ENCODE results near the gene LYZL1.
"Not testable (repeated sequence)": the region's sequence is repeated elsewhere in the genome, so short reads cannot be mapped to it uniquely, and the experiment has no call there.

LYZL1 gene

DNA sequence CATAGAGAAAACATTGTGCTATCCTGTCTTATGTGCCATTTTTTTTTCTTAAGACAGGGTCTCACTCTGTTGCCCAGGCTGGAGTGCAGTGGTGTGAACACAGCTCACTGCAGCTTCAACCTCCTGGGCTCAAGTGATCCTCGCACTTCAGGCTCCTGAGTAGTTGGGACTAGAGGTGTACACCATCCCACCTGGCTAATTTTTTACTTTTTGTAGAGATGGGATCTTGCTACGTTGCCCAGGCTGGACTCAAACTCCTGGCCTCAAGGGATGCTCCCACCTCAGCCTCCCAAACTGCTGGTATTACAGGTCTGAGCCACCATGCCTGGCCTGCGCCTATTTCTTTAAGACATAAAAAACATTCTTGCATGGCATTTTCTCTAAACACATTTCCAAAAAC lies 20.6 kb downstream of the LYZL1 start:
- DNase-seq (ENCODE audit: low spot score): no peak
- TF ChIP-seq, protein P1, sequence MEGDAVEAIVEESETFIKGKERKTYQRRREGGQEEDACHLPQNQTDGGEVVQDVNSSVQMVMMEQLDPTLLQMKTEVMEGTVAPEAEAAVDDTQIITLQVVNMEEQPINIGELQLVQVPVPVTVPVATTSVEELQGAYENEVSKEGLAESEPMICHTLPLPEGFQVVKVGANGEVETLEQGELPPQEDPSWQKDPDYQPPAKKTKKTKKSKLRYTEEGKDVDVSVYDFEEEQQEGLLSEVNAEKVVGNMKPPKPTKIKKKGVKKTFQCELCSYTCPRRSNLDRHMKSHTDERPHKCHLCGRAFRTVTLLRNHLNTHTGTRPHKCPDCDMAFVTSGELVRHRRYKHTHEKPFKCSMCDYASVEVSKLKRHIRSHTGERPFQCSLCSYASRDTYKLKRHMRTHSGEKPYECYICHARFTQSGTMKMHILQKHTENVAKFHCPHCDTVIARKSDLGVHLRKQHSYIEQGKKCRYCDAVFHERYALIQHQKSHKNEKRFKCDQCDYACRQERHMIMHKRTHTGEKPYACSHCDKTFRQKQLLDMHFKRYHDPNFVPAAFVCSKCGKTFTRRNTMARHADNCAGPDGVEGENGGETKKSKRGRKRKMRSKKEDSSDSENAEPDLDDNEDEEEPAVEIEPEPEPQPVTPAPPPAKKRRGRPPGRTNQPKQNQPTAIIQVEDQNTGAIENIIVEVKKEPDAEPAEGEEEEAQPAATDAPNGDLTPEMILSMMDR (IDR thresholded peaks at IDR 0.05; ENCODE audit: extremely low read depth, missing control alignments): no peak

DNA sequence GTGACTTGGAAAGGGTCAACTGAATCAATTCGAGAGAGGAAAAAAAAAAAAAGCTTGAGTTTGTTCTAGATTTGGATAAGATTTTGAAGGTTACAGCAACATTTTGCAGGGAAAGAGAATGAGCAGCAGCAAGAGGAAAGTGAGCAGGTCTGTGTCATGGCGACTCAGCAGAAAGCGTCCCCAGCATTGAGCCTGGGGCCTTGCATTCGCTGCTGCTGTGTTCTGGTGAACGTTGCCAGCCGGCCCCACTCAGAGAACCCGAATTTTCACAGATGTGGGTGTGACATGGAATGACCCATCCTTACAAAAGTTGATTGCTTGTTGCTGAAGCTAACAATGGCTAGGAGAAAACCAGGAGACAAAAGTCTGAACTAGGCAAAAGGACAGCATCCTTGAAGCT lies 21.6 kb downstream of the LYZL1 start:
- DNase-seq (ENCODE audit: low spot score): not testable (repeated sequence)

DNA sequence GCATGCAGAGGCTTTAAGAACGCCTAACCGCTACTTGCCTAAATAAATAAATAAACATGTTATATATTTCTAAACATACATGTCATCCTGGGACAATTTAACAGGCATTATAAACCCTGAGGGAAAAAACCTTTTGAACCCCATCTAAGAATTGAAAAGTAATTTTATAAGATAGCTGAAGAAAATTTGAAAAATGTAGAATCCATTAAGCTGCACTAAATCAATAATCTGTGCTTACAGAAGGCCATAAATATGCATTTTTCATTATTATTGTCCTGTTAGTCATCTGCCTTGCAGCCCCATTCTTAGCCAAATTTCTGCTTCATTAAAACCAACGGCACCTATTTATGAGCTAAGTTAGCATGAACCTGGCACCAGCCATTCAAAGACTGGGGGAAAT lies 24.2 kb downstream of the LYZL1 start:
- no peak for DNase-seq (ENCODE audit: low spot score)
- TF ChIP-seq, protein P1 (IDR thresholded peaks at IDR 0.05; ENCODE audit: extremely low read depth, missing control alignments): no peak

DNA sequence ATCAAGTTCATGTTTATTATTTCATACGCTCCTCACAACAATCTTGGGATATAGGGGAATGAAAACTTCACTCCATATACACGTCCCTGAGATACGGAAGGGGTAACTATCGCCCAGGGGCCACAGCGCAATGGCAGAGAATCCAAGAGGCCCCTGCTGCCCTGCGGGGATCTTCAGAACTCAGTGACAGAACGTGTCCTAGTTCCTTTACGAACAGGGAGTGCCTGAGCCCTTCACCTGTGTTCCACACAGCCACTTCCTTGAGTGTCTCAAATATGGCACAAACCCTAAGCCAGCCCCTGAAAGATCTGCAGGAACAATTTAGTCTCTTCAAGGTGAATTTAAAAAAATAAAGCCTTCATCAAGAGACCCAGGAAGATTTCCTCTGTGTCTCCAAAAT lies 25.9 kb downstream of the LYZL1 start:
- TF ChIP-seq, protein P1 (IDR thresholded peaks at IDR 0.05; ENCODE audit: extremely low read depth, missing control alignments): no peak
- DNase-seq (ENCODE audit: low spot score): no peak

DNA sequence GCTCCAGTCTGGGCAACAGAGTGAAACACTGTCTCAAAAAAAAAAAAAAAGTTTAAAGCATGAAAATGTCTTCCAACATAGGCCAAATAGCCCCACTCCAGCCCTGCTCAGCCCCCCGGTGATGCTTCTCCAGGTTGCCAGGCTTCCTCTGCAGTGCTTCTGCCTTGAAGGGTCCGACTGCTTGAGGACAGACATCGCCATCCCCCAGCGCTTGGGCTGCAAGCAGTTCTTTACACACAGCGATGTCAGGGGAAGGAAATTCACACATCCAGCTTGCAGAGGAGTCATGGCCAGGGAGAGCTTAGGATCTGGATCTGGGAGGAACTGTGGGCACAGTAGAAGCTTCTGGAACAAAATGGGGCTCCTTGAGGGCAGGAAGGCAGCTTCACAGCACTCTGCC lies 26.9 kb downstream of the LYZL1 start:
- no peak for DNase-seq (ENCODE audit: low spot score)
- TF ChIP-seq, protein P1 (IDR thresholded peaks at IDR 0.05; ENCODE audit: extremely low read depth, missing control alignments): no peak

DNA sequence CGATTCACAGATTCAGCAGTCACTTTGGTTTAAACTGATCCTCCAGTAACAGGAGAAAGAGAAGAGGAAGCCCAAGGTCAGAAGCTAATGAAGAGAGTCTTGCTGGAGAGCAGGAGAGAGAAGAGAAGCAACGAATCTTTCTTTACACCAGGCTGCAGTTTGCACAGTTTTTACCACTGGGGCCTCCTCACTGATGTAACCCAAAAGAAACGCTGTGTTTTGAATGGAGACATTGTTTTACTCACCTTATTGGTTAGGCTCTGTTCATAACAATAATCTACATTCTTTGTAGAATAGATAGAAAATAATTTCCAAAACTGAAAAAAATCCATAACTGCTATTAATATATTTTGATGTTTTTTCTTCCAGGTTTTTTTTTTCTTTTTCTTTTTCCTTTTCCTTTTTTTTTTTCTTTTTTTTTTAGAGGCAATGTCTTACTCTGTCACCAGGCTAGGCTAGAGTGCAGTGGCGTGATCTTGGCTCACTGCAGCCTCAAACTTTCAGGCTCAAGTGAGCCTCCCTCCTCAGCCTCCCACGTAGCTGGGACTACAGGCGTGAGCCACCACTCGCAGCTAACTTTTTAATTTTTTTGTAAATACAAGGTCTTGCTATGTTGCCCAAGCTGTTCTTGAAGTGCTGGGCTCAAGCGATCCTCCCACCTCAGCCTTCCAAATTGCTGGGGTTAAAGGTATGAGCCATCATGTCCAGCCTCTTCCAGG lies 27.6 kb downstream of the LYZL1 start:
- TF ChIP-seq, protein P1 (IDR thresholded peaks at IDR 0.05; ENCODE audit: extremely low read depth, missing control alignments): no peak
- DNase-seq (ENCODE audit: low spot score): no peak

DNA sequence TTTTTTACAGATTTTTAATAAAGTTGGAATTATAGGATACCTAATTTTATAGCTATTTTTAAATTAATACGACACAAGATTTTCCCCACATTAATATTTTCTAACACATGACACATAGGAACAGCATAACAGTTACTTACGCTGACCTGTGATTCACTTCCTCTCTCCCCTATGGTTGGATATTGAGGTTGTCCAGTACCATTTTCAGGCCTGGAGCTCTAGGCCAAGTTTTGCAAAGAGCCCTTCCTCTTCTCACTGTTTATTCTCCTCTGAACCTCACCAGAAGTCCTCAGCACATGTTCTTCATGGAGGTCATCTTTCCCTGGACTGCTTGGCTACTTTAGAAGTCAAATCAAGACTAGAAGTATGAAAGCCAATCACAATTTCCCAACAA lies 28.2 kb downstream of the LYZL1 start:
- TF ChIP-seq, protein P1 (IDR thresholded peaks at IDR 0.05; ENCODE audit: extremely low read depth, missing control alignments): no peak
- no peak for DNase-seq (ENCODE audit: low spot score)

DNA sequence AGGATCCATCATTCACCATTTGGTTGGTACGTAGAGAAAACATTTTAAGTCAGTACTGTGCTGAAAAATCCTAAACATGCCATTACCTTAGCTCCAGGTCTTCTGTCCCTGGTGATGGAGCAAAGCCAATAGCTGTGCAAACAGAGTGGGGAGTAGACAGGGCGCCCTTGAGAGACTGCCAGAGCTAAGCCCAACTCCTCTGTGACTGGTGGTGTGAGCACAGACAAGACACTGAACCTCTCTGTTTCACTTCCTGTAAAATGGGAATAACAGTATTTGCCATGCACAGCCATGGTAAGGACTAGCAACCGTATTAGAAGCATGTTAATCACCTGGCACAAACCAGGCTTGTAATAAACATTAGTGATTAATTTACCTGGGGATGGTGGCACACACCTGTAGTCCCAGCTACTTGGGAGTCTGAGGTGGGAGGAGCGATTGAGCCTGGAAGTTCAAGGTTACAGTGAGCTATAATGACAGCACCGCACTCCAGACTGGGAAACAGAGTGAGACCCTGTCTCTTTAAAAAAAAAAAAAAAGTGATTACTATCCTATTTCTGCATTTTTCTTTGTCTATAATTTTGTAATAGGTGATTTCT lies 28.7 kb downstream of the LYZL1 start:
- DNase-seq (ENCODE audit: low spot score): no peak
- TF ChIP-seq, protein P1 (IDR thresholded peaks at IDR 0.05; ENCODE audit: extremely low read depth, missing control alignments): no peak

DNA sequence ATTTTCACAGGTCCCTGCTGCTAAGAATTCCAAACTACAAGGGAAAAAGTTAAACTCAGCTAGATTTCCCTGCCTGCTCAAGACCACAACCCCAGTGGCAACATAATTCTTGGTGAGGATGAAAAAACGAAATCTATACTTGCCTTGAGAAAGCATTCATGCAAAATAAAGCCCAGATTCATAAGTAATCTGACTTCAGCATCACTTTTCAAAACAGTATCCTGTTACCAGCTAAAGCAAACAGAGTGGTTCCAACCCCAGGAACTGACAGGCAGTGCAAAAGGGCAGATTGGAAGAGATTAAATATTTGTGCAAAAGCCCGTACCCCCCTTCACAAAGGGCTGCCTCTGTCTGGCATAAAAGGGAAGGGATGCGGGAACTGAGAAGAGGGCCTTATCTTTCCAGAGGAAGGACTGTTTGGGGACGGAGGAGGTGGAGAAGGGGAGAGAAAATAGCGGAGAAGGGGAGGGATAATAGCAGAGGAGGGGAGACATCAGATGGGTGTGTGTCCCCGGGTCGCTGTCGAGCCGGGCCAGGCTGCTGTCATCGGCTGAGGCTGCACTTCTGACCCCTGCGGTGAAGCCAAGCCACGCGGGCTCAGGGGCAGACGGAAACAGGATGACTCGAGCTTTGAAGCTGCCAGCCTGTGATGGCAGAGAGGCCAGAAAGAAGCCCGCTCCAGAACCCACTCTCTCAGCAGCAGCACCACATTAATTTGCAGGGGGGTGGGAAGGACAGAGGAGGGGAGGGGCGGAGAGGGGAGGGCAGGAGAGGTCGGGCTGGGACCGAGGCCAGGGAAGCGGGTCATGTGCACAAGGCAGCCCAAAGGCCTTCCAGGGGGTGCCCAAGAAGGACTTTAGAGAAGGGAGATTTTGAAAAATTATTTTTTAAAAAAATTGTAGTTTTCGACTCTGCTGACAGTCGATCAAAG lies 29.5 kb downstream of the LYZL1 start:
- DNase-seq (ENCODE audit: low spot score): not testable (repeated sequence)
